C4-2B (cell line): ENCODE data around the gene FXYD1.

Source experiments
- ZFX ChIP-seq: fragments of 450-650 bp; IDR thresholded peaks from 2 replicates; pipeline ENCODE4 v1.6.1; 2017
- TF ChIP-seq, protein P1 (sequence below): fragments of 450-650 bp; conservative IDR thresholded peaks from 2 replicates; pipeline ENCODE4 v1.5.1; 2017; ENCODE audit warnings: mild to moderate bottlenecking

- TF ChIP-seq, protein P1, sequence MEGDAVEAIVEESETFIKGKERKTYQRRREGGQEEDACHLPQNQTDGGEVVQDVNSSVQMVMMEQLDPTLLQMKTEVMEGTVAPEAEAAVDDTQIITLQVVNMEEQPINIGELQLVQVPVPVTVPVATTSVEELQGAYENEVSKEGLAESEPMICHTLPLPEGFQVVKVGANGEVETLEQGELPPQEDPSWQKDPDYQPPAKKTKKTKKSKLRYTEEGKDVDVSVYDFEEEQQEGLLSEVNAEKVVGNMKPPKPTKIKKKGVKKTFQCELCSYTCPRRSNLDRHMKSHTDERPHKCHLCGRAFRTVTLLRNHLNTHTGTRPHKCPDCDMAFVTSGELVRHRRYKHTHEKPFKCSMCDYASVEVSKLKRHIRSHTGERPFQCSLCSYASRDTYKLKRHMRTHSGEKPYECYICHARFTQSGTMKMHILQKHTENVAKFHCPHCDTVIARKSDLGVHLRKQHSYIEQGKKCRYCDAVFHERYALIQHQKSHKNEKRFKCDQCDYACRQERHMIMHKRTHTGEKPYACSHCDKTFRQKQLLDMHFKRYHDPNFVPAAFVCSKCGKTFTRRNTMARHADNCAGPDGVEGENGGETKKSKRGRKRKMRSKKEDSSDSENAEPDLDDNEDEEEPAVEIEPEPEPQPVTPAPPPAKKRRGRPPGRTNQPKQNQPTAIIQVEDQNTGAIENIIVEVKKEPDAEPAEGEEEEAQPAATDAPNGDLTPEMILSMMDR, result no peak
- no peak for TF ChIP-seq ZFX
Measured at GRCh38 chr19:35109395-35110112, 29.1 kb upstream of the FXYD1 start.
